Measurements from ENCODE around the gene CYB5B. TPM values are rescaled to one million over a fixed set of nuclear protein-coding genes. Genes with fewer than 3 reads are reported as not detected.

CYB5B gene
- total RNA-seq, 1 donor from 2014 or later: 124 TPM

- H3K36me3 Mint-ChIP-seq (ENCODE audit: unreplicated experiment): no peaks in the 10 kb centered on the region
- no peak overlapping the region for H3K27ac Mint-ChIP-seq (ENCODE audit: unreplicated experiment)
- no peak overlapping the region for H3K4me3 Mint-ChIP-seq (ENCODE audit: unreplicated experiment)
- no peak for DNase-seq
- H3K27me3 Mint-ChIP-seq (ENCODE audit: unreplicated experiment): no peaks in the 10 kb centered on the region
- H3K4me1 Mint-ChIP-seq (ENCODE audit: low read depth, unreplicated experiment): no peaks in the 10 kb centered on the region
- H3K9me3 Mint-ChIP-seq (ENCODE audit: unreplicated experiment): no peaks in the 10 kb centered on the region
- no peak for TF ChIP-seq CTCF (IDR thresholded peaks at IDR 0.05; ENCODE audit: partially characterized antibody, unreplicated experiment)
Measured at GRCh38 chr16:69513180-69513966, 89.0 kb downstream of the CYB5B start.

GRCh38 chr16:69514356-69514755 lies 89.9 kb downstream of the CYB5B start:
- Mint-ChIP-seq H3K27me3 (ENCODE audit: unreplicated experiment) (no peaks in the 10 kb centered on the region), H3K9me3 (ENCODE audit: unreplicated experiment) (no peaks in the 10 kb centered on the region), H3K4me1 (ENCODE audit: low read depth, unreplicated experiment) (no peaks in the 10 kb centered on the region), H3K27ac (ENCODE audit: unreplicated experiment) (no peak overlapping the region), H3K4me3 (ENCODE audit: unreplicated experiment) (no peak overlapping the region), H3K36me3 (ENCODE audit: unreplicated experiment) (no peaks in the 10 kb centered on the region)
- no peak for TF ChIP-seq CTCF (IDR thresholded peaks at IDR 0.05; ENCODE audit: partially characterized antibody, unreplicated experiment)
- no peak for DNase-seq

Other genes with a start within 250 kb of the CYB5B start
- 26.8 TPM for gene SNTB2, start 237.5 kb upstream of the CYB5B start, total RNA-seq (ENCODE audit: unreplicated experiment)
- 38.9 TPM for gene VPS4A, start 113.3 kb upstream of the CYB5B start, total RNA-seq (ENCODE audit: unreplicated experiment)
- gene PDF, start 94.0 kb upstream of the CYB5B start, total RNA-seq (ENCODE audit: unreplicated experiment): 12.0 TPM
- gene COG8, start 85.1 kb upstream of the CYB5B start, total RNA-seq (ENCODE audit: unreplicated experiment): 51.2 TPM
- 19.6 TPM for gene NIP7, start 84.8 kb upstream of the CYB5B start, total RNA-seq (ENCODE audit: unreplicated experiment)
- gene TMED6, start 72.8 kb upstream of the CYB5B start, total RNA-seq (ENCODE audit: unreplicated experiment): not detected
- 31.8 TPM for gene TERF2, start 38.6 kb upstream of the CYB5B start, total RNA-seq (ENCODE audit: unreplicated experiment)
- gene NFAT5, start 141.3 kb downstream of the CYB5B start, total RNA-seq (ENCODE audit: unreplicated experiment): 26.3 TPM

Measured in glutamatergic neuron (in vitro differentiated cells).